Neural crest cell (in vitro differentiated cells): ENCODE results near the gene TTBK2. TPM values are rescaled to one million over a fixed set of nuclear protein-coding genes. Genes with fewer than 3 reads are reported as not detected.

Source experiments
- DNase-seq: peaks from one replicate; pipeline ENCODE4 v3.0.0; 2021; ENCODE audit warnings: low read depth, mixed read lengths, low spot score
- H3K27ac Mint-ChIP-seq: one replicate; pipeline ENCODE4 v1.8.0; 2021; ENCODE audit warnings: mild to moderate bottlenecking, mixed read lengths; ENCODE audit not compliant: unreplicated experiment
- H3K27me3 Mint-ChIP-seq: 2 replicates; pipeline ENCODE4 v1.8.0; 2021; ENCODE audit warnings: low read depth, mild to moderate bottlenecking, mixed read lengths
- H3K36me3 Mint-ChIP-seq: 2 replicates; pipeline ENCODE4 v1.8.0; 2021; ENCODE audit warnings: low read depth, mild to moderate bottlenecking, mixed read lengths
- H3K4me1 Mint-ChIP-seq: 2 replicates; pipeline ENCODE4 v1.8.0; 2021; ENCODE audit warnings: mixed read lengths
- H3K4me3 Mint-ChIP-seq: one replicate; pipeline ENCODE4 v1.8.0; 2021; ENCODE audit warnings: mild to moderate bottlenecking, mixed read lengths
- H3K9me3 Mint-ChIP-seq: 2 replicates; pipeline ENCODE4 v1.8.0; 2021; ENCODE audit warnings: mixed read lengths
- CTCF ChIP-seq: fragments of 200-600 bp; sonication (generic); conservative IDR thresholded peaks from 2 replicates; pipeline ENCODE4 v1.5.0; 2021; ENCODE audit warnings: antibody characterized with exemption, mild to moderate bottlenecking
- total RNA-seq: library from RNA; stranded (reverse); gene quantifications from 2 replicates; pipeline ENCODE4 v1.2.1, GENCODE V29; 2021

The TTBK2 gene
- total RNA-seq, 1 donor from 2014 or later, result 28.2 TPM

GRCh38 chr15:42786978-42787377 is 133.6 kb downstream of the TTBK2 start:
- no peak for DNase-seq
- Mint-ChIP-seq H3K36me3 (peaks cover 3% of the 10 kb centered on the region), H3K4me1 (no peaks in the 10 kb centered on the region), H3K9me3 (no peaks in the 10 kb centered on the region), H3K4me3 (no peak overlapping the region), H3K27ac (no peak overlapping the region), H3K27me3 (no peaks in the 10 kb centered on the region)
- TF ChIP-seq CTCF, result no peak

- Mint-ChIP-seq H3K27ac (no peak overlapping the region), H3K9me3 (no peaks in the 10 kb centered on the region), H3K4me1 (no peaks in the 10 kb centered on the region), H3K4me3 (no peak overlapping the region), H3K36me3 (peaks cover 3% of the 10 kb centered on the region), H3K27me3 (no peaks in the 10 kb centered on the region)
- TF ChIP-seq CTCF, result no peak
- DNase-seq, result no peak
These were observed 135.0 kb downstream of the TTBK2 start for GRCh38 chr15:42785569-42785968.

- DNase-seq, result no peak
- no peak overlapping the region for H3K27ac Mint-ChIP-seq
- H3K36me3 Mint-ChIP-seq, result peaks cover 3% of the 10 kb centered on the region
- no peaks in the 10 kb centered on the region for H3K4me1 Mint-ChIP-seq
- H3K9me3 Mint-ChIP-seq, result no peaks in the 10 kb centered on the region
- no peaks in the 10 kb centered on the region for H3K27me3 Mint-ChIP-seq
- no peak for TF ChIP-seq CTCF
- no peak overlapping the region for H3K4me3 Mint-ChIP-seq
These were observed 135.9 kb downstream of the TTBK2 start for GRCh38 chr15:42784705-42785104.

GRCh38 chr15:42782716-42783115 is 137.9 kb downstream of the TTBK2 start:
- TF ChIP-seq CTCF, result no peak
- Mint-ChIP-seq H3K4me3 (no peak overlapping the region), H3K36me3 (peaks cover 3% of the 10 kb centered on the region), H3K27ac (no peak overlapping the region), H3K9me3 (no peaks in the 10 kb centered on the region), H3K4me1 (no peaks in the 10 kb centered on the region), H3K27me3 (no peaks in the 10 kb centered on the region)
- no peak for DNase-seq

- no peak overlapping the region for H3K4me3 Mint-ChIP-seq
- no peak overlapping the region for H3K27ac Mint-ChIP-seq
- TF ChIP-seq CTCF, result no peak
- no peaks in the 10 kb centered on the region for H3K27me3 Mint-ChIP-seq
- H3K9me3 Mint-ChIP-seq, result no peaks in the 10 kb centered on the region
- peaks cover 5% of the 10 kb centered on the region for H3K36me3 Mint-ChIP-seq
- no peak for DNase-seq
- no peaks in the 10 kb centered on the region for H3K4me1 Mint-ChIP-seq
These were observed 145.2 kb downstream of the TTBK2 start for GRCh38 chr15:42775416-42775815.

- H3K9me3 Mint-ChIP-seq, result no peaks in the 10 kb centered on the region
- no peak for DNase-seq
- no peak overlapping the region for H3K27ac Mint-ChIP-seq
- no peaks in the 10 kb centered on the region for H3K27me3 Mint-ChIP-seq
- H3K4me3 Mint-ChIP-seq, result no peak overlapping the region
- TF ChIP-seq CTCF, result no peak
- H3K36me3 Mint-ChIP-seq, result peaks cover 16% of the 10 kb centered on the region
- H3K4me1 Mint-ChIP-seq, result no peaks in the 10 kb centered on the region
These were observed 147.7 kb downstream of the TTBK2 start for GRCh38 chr15:42772901-42773300.
